ENCODE measurements around the gene LIPI.
"Not testable (repeated sequence)": the region's sequence is repeated elsewhere in the genome, so short reads cannot be mapped to it uniquely, and the experiment has no call there.

Gene LIPI

GRCh38 chr21:14121719-14122118, 89.0 kb downstream of the LIPI start:
- Histone ChIP-seq H3K4me1 (ENCODE audit: control insufficient read depth, insufficient read depth, low read length, poor library complexity, severe bottlenecking) (no peaks in the 10 kb centered on the region), H3K4me3 (ENCODE audit: insufficient read depth, low read depth, low read length, poor library complexity, severe bottlenecking) (no peak overlapping the region), H3K27me3 (replicated peaks; ENCODE audit: control insufficient read depth, insufficient read depth, low read length, poor library complexity, severe bottlenecking) (no peaks in the 10 kb centered on the region), H3K36me3 (ENCODE audit: control insufficient read depth, insufficient read depth, low read length) (no peaks in the 10 kb centered on the region), H3K27ac (ENCODE audit: insufficient read depth, low read length, poor library complexity, severe bottlenecking) (no peak overlapping the region), H3K9me3 (ENCODE audit: control insufficient read depth, low read length) (no peaks in the 10 kb centered on the region)
- no peak for DNase-seq

GRCh38 chr21:14120091-14120734, 90.5 kb downstream of the LIPI start:
- peak in 1 of 3 donors; percentile 6 for DNase-seq
- Histone ChIP-seq H3K27me3 (replicated peaks; ENCODE audit: control insufficient read depth, insufficient read depth, low read length, poor library complexity, severe bottlenecking) (no peaks in the 10 kb centered on the region), H3K27ac (ENCODE audit: insufficient read depth, low read length, poor library complexity, severe bottlenecking) (no peak overlapping the region), H3K9me3 (ENCODE audit: control insufficient read depth, low read length) (no peaks in the 10 kb centered on the region), H3K4me3 (ENCODE audit: insufficient read depth, low read depth, low read length, poor library complexity, severe bottlenecking) (no peak overlapping the region), H3K4me1 (ENCODE audit: control insufficient read depth, insufficient read depth, low read length, poor library complexity, severe bottlenecking) (no peaks in the 10 kb centered on the region), H3K36me3 (ENCODE audit: control insufficient read depth, insufficient read depth, low read length) (no peaks in the 10 kb centered on the region)

- H3K27me3 ChIP-seq (replicated peaks; ENCODE audit: control insufficient read depth, insufficient read depth, low read length, poor library complexity, severe bottlenecking): no peaks in the 10 kb centered on the region
- H3K4me1 ChIP-seq (ENCODE audit: control insufficient read depth, insufficient read depth, low read length, poor library complexity, severe bottlenecking): no peaks in the 10 kb centered on the region
- no peak for DNase-seq
- H3K27ac ChIP-seq (ENCODE audit: insufficient read depth, low read length, poor library complexity, severe bottlenecking): no peak overlapping the region
- no peaks in the 10 kb centered on the region for H3K36me3 ChIP-seq (ENCODE audit: control insufficient read depth, insufficient read depth, low read length)
- H3K9me3 ChIP-seq (ENCODE audit: control insufficient read depth, low read length): no peaks in the 10 kb centered on the region
- H3K4me3 ChIP-seq (ENCODE audit: insufficient read depth, low read depth, low read length, poor library complexity, severe bottlenecking): no peak overlapping the region
Measured at GRCh38 chr21:14119038-14119437, 91.7 kb downstream of the LIPI start.

- DNase-seq: no peak
- Histone ChIP-seq H3K27me3 (replicated peaks; ENCODE audit: control insufficient read depth, insufficient read depth, low read length, poor library complexity, severe bottlenecking) (no peaks in the 10 kb centered on the region), H3K27ac (ENCODE audit: insufficient read depth, low read length, poor library complexity, severe bottlenecking) (no peak overlapping the region), H3K4me1 (ENCODE audit: control insufficient read depth, insufficient read depth, low read length, poor library complexity, severe bottlenecking) (no peaks in the 10 kb centered on the region), H3K36me3 (ENCODE audit: control insufficient read depth, insufficient read depth, low read length) (no peaks in the 10 kb centered on the region), H3K4me3 (ENCODE audit: insufficient read depth, low read depth, low read length, poor library complexity, severe bottlenecking) (no peak overlapping the region), H3K9me3 (ENCODE audit: control insufficient read depth, low read length) (no peaks in the 10 kb centered on the region)
Measured at GRCh38 chr21:14116080-14116481, 94.7 kb downstream of the LIPI start.

- no peaks in the 10 kb centered on the region for H3K27me3 ChIP-seq (replicated peaks; ENCODE audit: control insufficient read depth, insufficient read depth, low read length, poor library complexity, severe bottlenecking)
- no peaks in the 10 kb centered on the region for H3K36me3 ChIP-seq (ENCODE audit: control insufficient read depth, insufficient read depth, low read length)
- H3K9me3 ChIP-seq (ENCODE audit: control insufficient read depth, low read length): no peaks in the 10 kb centered on the region
- no peaks in the 10 kb centered on the region for H3K4me1 ChIP-seq (ENCODE audit: control insufficient read depth, insufficient read depth, low read length, poor library complexity, severe bottlenecking)
- no peak overlapping the region for H3K4me3 ChIP-seq (ENCODE audit: insufficient read depth, low read depth, low read length, poor library complexity, severe bottlenecking)
- no peak for DNase-seq
- no peak overlapping the region for H3K27ac ChIP-seq (ENCODE audit: insufficient read depth, low read length, poor library complexity, severe bottlenecking)
Measured at GRCh38 chr21:14115646-14116045, 95.1 kb downstream of the LIPI start.

- Histone ChIP-seq H3K4me3 (ENCODE audit: insufficient read depth, low read depth, low read length, poor library complexity, severe bottlenecking) (no peak overlapping the region), H3K4me1 (ENCODE audit: control insufficient read depth, insufficient read depth, low read length, poor library complexity, severe bottlenecking) (no peaks in the 10 kb centered on the region), H3K36me3 (ENCODE audit: control insufficient read depth, insufficient read depth, low read length) (no peaks in the 10 kb centered on the region), H3K9me3 (ENCODE audit: control insufficient read depth, low read length) (no peaks in the 10 kb centered on the region), H3K27me3 (replicated peaks; ENCODE audit: control insufficient read depth, insufficient read depth, low read length, poor library complexity, severe bottlenecking) (no peaks in the 10 kb centered on the region), H3K27ac (ENCODE audit: insufficient read depth, low read length, poor library complexity, severe bottlenecking) (no peak overlapping the region)
- no peak for DNase-seq
Measured at GRCh38 chr21:14114251-14114650, 96.5 kb downstream of the LIPI start.

GRCh38 chr21:14104564-14104963, 106.2 kb downstream of the LIPI start:
- not testable (repeated sequence) for DNase-seq; H3K4me3 ChIP-seq (ENCODE audit: insufficient read depth, low read depth, low read length, poor library complexity, severe bottlenecking); H3K27me3 ChIP-seq (replicated peaks; ENCODE audit: control insufficient read depth, insufficient read depth, low read length, poor library complexity, severe bottlenecking); H3K4me1 ChIP-seq (ENCODE audit: control insufficient read depth, insufficient read depth, low read length, poor library complexity, severe bottlenecking); H3K36me3 ChIP-seq (ENCODE audit: control insufficient read depth, insufficient read depth, low read length); H3K27ac ChIP-seq (ENCODE audit: insufficient read depth, low read length, poor library complexity, severe bottlenecking); H3K9me3 ChIP-seq (ENCODE audit: control insufficient read depth, low read length)

- no peak for DNase-seq
- Histone ChIP-seq H3K4me3 (ENCODE audit: insufficient read depth, low read depth, low read length, poor library complexity, severe bottlenecking) (no peak overlapping the region), H3K27me3 (replicated peaks; ENCODE audit: control insufficient read depth, insufficient read depth, low read length, poor library complexity, severe bottlenecking) (no peaks in the 10 kb centered on the region), H3K9me3 (ENCODE audit: control insufficient read depth, low read length) (no peaks in the 10 kb centered on the region), H3K4me1 (ENCODE audit: control insufficient read depth, insufficient read depth, low read length, poor library complexity, severe bottlenecking) (no peaks in the 10 kb centered on the region), H3K36me3 (ENCODE audit: control insufficient read depth, insufficient read depth, low read length) (no peaks in the 10 kb centered on the region), H3K27ac (ENCODE audit: insufficient read depth, low read length, poor library complexity, severe bottlenecking) (no peak overlapping the region)
Measured at GRCh38 chr21:14099570-14099969, 111.2 kb downstream of the LIPI start.

- DNase-seq: no peak
- Histone ChIP-seq H3K9me3 (ENCODE audit: control insufficient read depth, low read length) (no peaks in the 10 kb centered on the region), H3K4me1 (ENCODE audit: control insufficient read depth, insufficient read depth, low read length, poor library complexity, severe bottlenecking) (no peaks in the 10 kb centered on the region), H3K27ac (ENCODE audit: insufficient read depth, low read length, poor library complexity, severe bottlenecking) (no peak overlapping the region), H3K4me3 (ENCODE audit: insufficient read depth, low read depth, low read length, poor library complexity, severe bottlenecking) (no peak overlapping the region), H3K27me3 (replicated peaks; ENCODE audit: control insufficient read depth, insufficient read depth, low read length, poor library complexity, severe bottlenecking) (no peaks in the 10 kb centered on the region), H3K36me3 (ENCODE audit: control insufficient read depth, insufficient read depth, low read length) (no peaks in the 10 kb centered on the region)
Measured at GRCh38 chr21:14097881-14098499, 112.8 kb downstream of the LIPI start.

- Histone ChIP-seq H3K27ac (ENCODE audit: insufficient read depth, low read length, poor library complexity, severe bottlenecking) (no peak overlapping the region), H3K4me1 (ENCODE audit: control insufficient read depth, insufficient read depth, low read length, poor library complexity, severe bottlenecking) (no peaks in the 10 kb centered on the region), H3K9me3 (ENCODE audit: control insufficient read depth, low read length) (no peaks in the 10 kb centered on the region), H3K36me3 (ENCODE audit: control insufficient read depth, insufficient read depth, low read length) (no peaks in the 10 kb centered on the region), H3K27me3 (replicated peaks; ENCODE audit: control insufficient read depth, insufficient read depth, low read length, poor library complexity, severe bottlenecking) (no peaks in the 10 kb centered on the region), H3K4me3 (ENCODE audit: insufficient read depth, low read depth, low read length, poor library complexity, severe bottlenecking) (no peak overlapping the region)
- DNase-seq: no peak
Measured at GRCh38 chr21:14096577-14096976, 114.2 kb downstream of the LIPI start.
